GM04503 (cell line): Measurements from ENCODE around the gene FOXI3.
"Not testable (repeated sequence)": the region's sequence is repeated elsewhere in the genome, so short reads cannot be mapped to it uniquely, and the experiment has no call there.

Experiments used
- DNase-seq: peaks from one replicate; pipeline ENCODE4 v3.0.0-alpha.2; 2012; ENCODE audit warnings: low read depth

Gene FOXI3

GRCh38 chr2:88442061-88442460 lies 10.4 kb downstream of the FOXI3 start:
- DNase-seq: no peak

GRCh38 chr2:88437010-88437409 lies 15.5 kb downstream of the FOXI3 start:
- no peak for DNase-seq

DNA sequence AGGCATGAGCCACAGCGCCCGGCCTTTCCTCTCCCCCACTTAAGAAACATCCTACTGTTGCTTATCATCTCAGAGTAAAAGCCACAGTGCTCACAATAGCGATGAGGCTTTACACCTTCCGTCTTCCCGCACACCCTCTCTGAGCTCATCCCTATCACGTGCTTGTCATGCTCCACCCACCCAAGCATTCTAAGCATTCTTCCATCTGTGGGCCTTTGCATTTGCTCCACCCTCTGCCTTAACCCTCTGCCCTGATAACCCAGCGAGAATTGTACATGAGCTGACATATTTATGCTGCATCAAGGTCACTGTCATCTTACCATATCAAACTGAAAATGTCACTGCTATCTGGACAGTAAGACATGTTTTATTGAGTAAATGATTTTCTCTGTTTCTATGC lies 22.6 kb downstream of the FOXI3 start:
- DNase-seq: no peak

DNA sequence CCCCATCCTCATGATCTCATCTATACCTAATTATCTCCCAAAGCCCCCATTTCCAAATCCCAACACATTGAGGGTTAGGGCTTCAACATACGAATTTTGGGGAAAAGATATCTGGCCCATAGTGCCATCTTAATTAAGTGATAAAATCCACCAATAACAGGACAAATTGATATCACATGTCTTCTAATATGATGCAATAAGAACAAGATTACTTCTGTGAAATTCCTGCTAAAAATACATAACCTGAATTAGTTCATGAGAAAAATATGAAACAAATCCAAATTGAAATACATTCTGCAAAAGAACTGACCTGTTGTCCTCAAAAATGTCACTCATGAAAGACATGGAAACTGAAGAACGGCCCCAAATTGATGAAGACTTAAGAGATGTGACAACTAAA lies 28.8 kb downstream of the FOXI3 start:
- no peak for DNase-seq

DNA sequence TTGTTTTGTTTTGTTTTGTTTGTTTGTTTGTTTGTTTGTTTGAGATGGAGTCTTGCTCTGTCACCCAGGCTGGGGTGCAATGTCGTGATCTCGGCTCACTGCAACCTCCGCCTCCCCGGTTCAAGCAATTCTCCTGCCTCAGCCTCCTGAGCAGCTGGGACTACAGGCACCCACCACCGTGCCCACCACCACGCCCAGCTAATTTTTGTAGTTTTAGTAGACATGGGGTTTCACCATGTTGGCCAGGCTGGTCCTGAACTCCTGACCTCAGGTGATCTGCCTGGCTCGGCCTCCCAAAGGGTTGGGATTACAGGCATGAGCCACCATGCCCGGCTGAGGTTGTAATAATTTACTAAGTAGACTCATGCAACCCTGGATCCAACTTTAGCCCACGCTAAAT lies 33.4 kb downstream of the FOXI3 start:
- DNase-seq: not testable (repeated sequence)

DNA sequence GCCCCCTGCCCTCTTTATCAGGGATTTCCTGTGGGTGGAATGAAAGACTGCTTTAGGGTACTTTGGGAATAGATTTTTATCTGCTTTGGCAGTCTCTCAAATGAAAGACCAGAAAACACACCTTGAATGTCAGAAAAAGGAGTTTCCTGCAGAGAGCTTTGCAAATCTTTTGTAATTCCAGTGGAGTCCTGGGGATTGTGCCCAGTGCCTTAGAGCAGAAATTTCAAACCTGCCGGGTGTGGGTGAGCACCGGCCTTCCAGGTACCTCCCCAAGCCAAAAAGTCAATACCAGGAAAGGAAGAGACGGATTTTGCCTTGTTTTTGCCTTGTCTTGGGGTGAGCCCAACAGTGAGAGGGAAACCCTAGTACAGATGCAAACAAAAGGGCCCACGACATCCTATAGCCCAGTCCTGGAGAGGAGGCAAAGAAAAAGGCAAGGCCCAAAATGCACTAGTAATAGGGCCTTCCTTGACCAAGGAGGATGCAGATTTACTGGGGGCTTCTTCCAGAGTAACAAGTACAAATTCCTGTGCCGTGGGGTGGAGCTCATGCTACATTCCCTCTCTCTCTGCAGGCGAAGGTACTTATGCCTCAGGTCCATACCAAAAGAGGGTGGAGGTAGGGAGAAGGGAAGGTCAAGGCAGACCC lies 36.4 kb downstream of the FOXI3 start:
- no peak for DNase-seq

DNA sequence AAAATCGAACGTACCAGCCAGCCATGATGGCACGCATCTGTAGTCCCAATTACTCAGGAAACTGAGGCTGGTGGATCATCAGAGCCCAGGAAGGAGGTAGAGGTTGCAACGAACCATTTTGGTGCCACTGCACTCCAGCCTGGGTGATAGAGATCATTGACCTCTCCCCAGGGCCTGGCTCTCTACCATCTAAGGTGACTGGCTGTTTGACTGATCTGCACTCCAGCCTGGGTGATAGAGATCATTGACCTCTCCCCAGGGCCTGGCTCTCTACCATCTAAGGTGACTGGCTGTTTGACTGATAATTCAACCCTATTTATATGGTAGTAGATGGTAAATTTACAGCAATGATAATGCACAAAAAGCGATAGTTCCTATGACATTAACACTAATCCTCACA lies 43.6 kb downstream of the FOXI3 start:
- DNase-seq: not testable (repeated sequence)

DNA sequence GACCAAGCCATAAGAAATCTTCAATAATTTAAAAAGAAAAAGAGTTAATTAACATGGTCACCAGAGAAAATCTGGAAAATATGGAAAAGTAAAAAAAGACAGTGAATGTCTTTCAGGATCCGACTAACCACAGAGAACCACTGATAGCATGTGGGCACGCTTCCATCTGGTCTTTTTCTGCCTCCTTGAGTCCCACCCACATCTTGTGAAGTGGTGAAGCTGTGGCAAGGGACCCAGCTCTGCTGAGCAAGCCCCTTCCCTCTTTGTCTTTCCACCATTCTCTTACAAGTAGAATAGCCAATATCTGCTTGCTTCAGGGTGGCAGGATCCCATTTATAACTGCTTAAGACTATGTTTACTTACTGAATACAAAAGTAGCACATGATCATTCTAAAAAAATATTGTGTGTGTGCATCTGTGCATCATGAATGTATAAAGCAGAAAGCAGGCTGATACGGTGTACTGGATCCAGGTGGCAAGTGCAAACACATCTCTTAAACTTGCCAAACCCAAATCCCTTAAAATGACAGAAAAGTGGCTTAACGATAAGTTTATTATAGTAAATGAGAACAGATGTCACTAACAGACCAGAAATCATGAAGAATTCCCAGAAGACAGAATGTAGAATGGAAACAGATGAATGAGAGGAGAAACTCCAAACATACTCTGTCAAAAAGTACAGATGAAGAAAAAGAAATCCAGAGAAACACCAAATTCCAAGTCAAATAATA lies 52.3 kb downstream of the FOXI3 start:
- no peak for DNase-seq

- DNase-seq: no peak
Observed at GRCh38 chr2:88398180-88398579, 54.3 kb downstream of the FOXI3 start.
